Measurements from ENCODE around the gene AADACL2.

The AADACL2 gene

GRCh38 chr3:151707216-151707615, 26.5 kb upstream of the AADACL2 start:
- Histone ChIP-seq H3K4me1 (ENCODE audit: control extremely low read depth in 1 of 4, control insufficient read depth in 4 of 4, insufficient read depth in 4 of 4, low read length in 3 of 4) (no peaks in the 10 kb centered on the region), H3K36me3 (ENCODE audit: control insufficient read depth in 4 of 4, insufficient read depth in 4 of 4, low read length in 3 of 4) (no peaks in the 10 kb centered on the region), H3K27me3 (replicated peaks in 2 of 5; ENCODE audit: control insufficient read depth in 4 of 5, insufficient read depth in 5 of 5, low read length in 4 of 5) (no peaks in the 10 kb centered on the region), H3K9me3 (ENCODE audit: control extremely low read depth in 1 of 5, control insufficient read depth in 4 of 5, insufficient read depth in 2 of 5, low read depth in 1 of 5, low read length in 4 of 5) (peaks cover 0 to 3% (median 0%) of the 10 kb centered on the region in 5 experiments), H3K27ac (ENCODE audit: insufficient read depth in 1 of 2, low read depth in 1 of 2, low read length in 2 of 2, poor library complexity in 1 of 2, severe bottlenecking in 2 of 2) (no peak overlapping the region), H3K4me3 (ENCODE audit: control insufficient read depth in 1 of 7, extremely low read depth in 1 of 7, insufficient read depth in 4 of 7, low read depth in 2 of 7, low read length in 6 of 7) (no peak overlapping the region)
- ChIA-PET CTCF (no interaction called here), POLR2A (no interaction called here)
- peak in 1 of 3 donors; percentile 2 for DNase-seq

- Histone ChIP-seq H3K9me3 (ENCODE audit: control extremely low read depth in 1 of 5, control insufficient read depth in 4 of 5, insufficient read depth in 2 of 5, low read depth in 1 of 5, low read length in 4 of 5) (peaks cover 0 to 10% (median 0%) of the 10 kb centered on the region in 5 experiments), H3K27ac (ENCODE audit: insufficient read depth in 1 of 2, low read depth in 1 of 2, low read length in 2 of 2, poor library complexity in 1 of 2, severe bottlenecking in 2 of 2) (no peak overlapping the region), H3K27me3 (replicated peaks in 2 of 5; ENCODE audit: control insufficient read depth in 4 of 5, insufficient read depth in 5 of 5, low read length in 4 of 5) (no peaks in the 10 kb centered on the region), H3K36me3 (ENCODE audit: control insufficient read depth in 4 of 4, insufficient read depth in 4 of 4, low read length in 3 of 4) (no peaks in the 10 kb centered on the region), H3K4me1 (ENCODE audit: control extremely low read depth in 1 of 4, control insufficient read depth in 4 of 4, insufficient read depth in 4 of 4, low read length in 3 of 4) (no peaks in the 10 kb centered on the region), H3K4me3 (ENCODE audit: control insufficient read depth in 1 of 7, extremely low read depth in 1 of 7, insufficient read depth in 4 of 7, low read depth in 2 of 7, low read length in 6 of 7) (no peak overlapping the region)
- no peak for DNase-seq
- WGBS (ENCODE audit: insufficient coverage), result 100% methylated on average over 1 of the region's 1 CpG
- POLR2A ChIA-PET, result interaction anchor here (0.8 kb wide), 1 partner anchor 13 kb away, joined by 3 read pairs; no protein-coding TSS in a partner anchor
- CTCF ChIA-PET, result interaction anchor here (0.6 kb wide), 1 partner anchor 193 kb away, joined by 3 read pairs; no protein-coding TSS in a partner anchor
These were observed 24.9 kb upstream of the AADACL2 start for GRCh38 chr3:151708868-151709267.

- WGBS (ENCODE audit: insufficient coverage), result no CpG with 5 or more reads among the region's 1 CpG
- CTCF ChIA-PET, result no interaction called here
- no peaks in the 10 kb centered on the region for H3K36me3 ChIP-seq (ENCODE audit: control insufficient read depth in 4 of 4, insufficient read depth in 4 of 4, low read length in 3 of 4)
- H3K27ac ChIP-seq (ENCODE audit: insufficient read depth in 1 of 2, low read depth in 1 of 2, low read length in 2 of 2, poor library complexity in 1 of 2, severe bottlenecking in 2 of 2), result no peak overlapping the region
- H3K4me1 ChIP-seq (ENCODE audit: control extremely low read depth in 1 of 4, control insufficient read depth in 4 of 4, insufficient read depth in 4 of 4, low read length in 3 of 4), result no peaks in the 10 kb centered on the region
- no peak overlapping the region for H3K4me3 ChIP-seq (ENCODE audit: control insufficient read depth in 1 of 7, extremely low read depth in 1 of 7, insufficient read depth in 4 of 7, low read depth in 2 of 7, low read length in 6 of 7)
- DNase-seq, result no peak
- POLR2A ChIA-PET, result interaction anchor here (0.6 kb wide), 1 partner anchor 1209 kb away, joined by 3 read pairs; no protein-coding TSS in a partner anchor
- no peaks in the 10 kb centered on the region for H3K27me3 ChIP-seq (replicated peaks in 2 of 5; ENCODE audit: control insufficient read depth in 4 of 5, insufficient read depth in 5 of 5, low read length in 4 of 5)
- peaks cover 0 to 10% (median 0%) of the 10 kb centered on the region in 5 experiments for H3K9me3 ChIP-seq (ENCODE audit: control extremely low read depth in 1 of 5, control insufficient read depth in 4 of 5, insufficient read depth in 2 of 5, low read depth in 1 of 5, low read length in 4 of 5)
These were observed 23.9 kb upstream of the AADACL2 start for GRCh38 chr3:151709847-151710246.

- no peaks in the 10 kb centered on the region for H3K36me3 ChIP-seq (ENCODE audit: control insufficient read depth in 4 of 4, insufficient read depth in 4 of 4, low read length in 3 of 4)
- no peaks in the 10 kb centered on the region for H3K27me3 ChIP-seq (replicated peaks in 2 of 5; ENCODE audit: control insufficient read depth in 4 of 5, insufficient read depth in 5 of 5, low read length in 4 of 5)
- ChIA-PET POLR2A (no interaction called here), CTCF (no interaction called here)
- no peak overlapping the region for H3K4me3 ChIP-seq (ENCODE audit: control insufficient read depth in 1 of 7, extremely low read depth in 1 of 7, insufficient read depth in 4 of 7, low read depth in 2 of 7, low read length in 6 of 7)
- 100% methylated on average over 8 of the region's 8 CpGs for WGBS (ENCODE audit: insufficient coverage)
- DNase-seq, result no peak
- no peaks in the 10 kb centered on the region for H3K4me1 ChIP-seq (ENCODE audit: control extremely low read depth in 1 of 4, control insufficient read depth in 4 of 4, insufficient read depth in 4 of 4, low read length in 3 of 4)
- H3K9me3 ChIP-seq (ENCODE audit: control extremely low read depth in 1 of 5, control insufficient read depth in 4 of 5, insufficient read depth in 2 of 5, low read depth in 1 of 5, low read length in 4 of 5), result peaks cover 0 to 9% (median 6%) of the 10 kb centered on the region in 5 experiments
- H3K27ac ChIP-seq (ENCODE audit: insufficient read depth in 1 of 2, low read depth in 1 of 2, low read length in 2 of 2, poor library complexity in 1 of 2, severe bottlenecking in 2 of 2), result no peak overlapping the region
These were observed 12.4 kb upstream of the AADACL2 start for GRCh38 chr3:151721294-151721693.

GRCh38 chr3:151722856-151723255, 10.9 kb upstream of the AADACL2 start:
- no peak overlapping the region for H3K4me3 ChIP-seq (ENCODE audit: control insufficient read depth in 1 of 7, extremely low read depth in 1 of 7, insufficient read depth in 4 of 7, low read depth in 2 of 7, low read length in 6 of 7)
- no peak for DNase-seq
- H3K36me3 ChIP-seq (ENCODE audit: control insufficient read depth in 4 of 4, insufficient read depth in 4 of 4, low read length in 3 of 4), result no peaks in the 10 kb centered on the region
- no peaks in the 10 kb centered on the region for H3K4me1 ChIP-seq (ENCODE audit: control extremely low read depth in 1 of 4, control insufficient read depth in 4 of 4, insufficient read depth in 4 of 4, low read length in 3 of 4)
- no peak overlapping the region for H3K27ac ChIP-seq (ENCODE audit: insufficient read depth in 1 of 2, low read depth in 1 of 2, low read length in 2 of 2, poor library complexity in 1 of 2, severe bottlenecking in 2 of 2)
- H3K9me3 ChIP-seq (ENCODE audit: control extremely low read depth in 1 of 5, control insufficient read depth in 4 of 5, insufficient read depth in 2 of 5, low read depth in 1 of 5, low read length in 4 of 5), result peaks cover 0 to 12% (median 6%) of the 10 kb centered on the region in 5 experiments
- H3K27me3 ChIP-seq (replicated peaks in 2 of 5; ENCODE audit: control insufficient read depth in 4 of 5, insufficient read depth in 5 of 5, low read length in 4 of 5), result no peaks in the 10 kb centered on the region
- POLR2A ChIA-PET, result no interaction called here
- WGBS (ENCODE audit: insufficient coverage), result 95% methylated on average over 2 of the region's 2 CpGs
- CTCF ChIA-PET, result no interaction called here

GRCh38 chr3:151724576-151725562, 8.9 kb upstream of the AADACL2 start:
- no peak overlapping the region for H3K4me3 ChIP-seq (ENCODE audit: control insufficient read depth in 1 of 7, extremely low read depth in 1 of 7, insufficient read depth in 4 of 7, low read depth in 2 of 7, low read length in 6 of 7)
- H3K36me3 ChIP-seq (ENCODE audit: control insufficient read depth in 4 of 4, insufficient read depth in 4 of 4, low read length in 3 of 4), result no peaks in the 10 kb centered on the region
- H3K27ac ChIP-seq (ENCODE audit: insufficient read depth in 1 of 2, low read depth in 1 of 2, low read length in 2 of 2, poor library complexity in 1 of 2, severe bottlenecking in 2 of 2), result no peak overlapping the region
- peaks cover 0 to 12% (median 6%) of the 10 kb centered on the region in 5 experiments for H3K9me3 ChIP-seq (ENCODE audit: control extremely low read depth in 1 of 5, control insufficient read depth in 4 of 5, insufficient read depth in 2 of 5, low read depth in 1 of 5, low read length in 4 of 5)
- ChIA-PET CTCF (interaction anchor here (0.6 to 1.4 kb wide), 2 partner anchors 9 to 982 kb away, joined by 3 to 4 read pairs; no protein-coding TSS in a partner anchor), POLR2A (no interaction called here)
- no peaks in the 10 kb centered on the region for H3K27me3 ChIP-seq (replicated peaks in 2 of 5; ENCODE audit: control insufficient read depth in 4 of 5, insufficient read depth in 5 of 5, low read length in 4 of 5)
- DNase-seq, result no peak
- H3K4me1 ChIP-seq (ENCODE audit: control extremely low read depth in 1 of 4, control insufficient read depth in 4 of 4, insufficient read depth in 4 of 4, low read length in 3 of 4), result no peaks in the 10 kb centered on the region
- 40% methylated on average over 1 of the region's 6 CpGs for WGBS (ENCODE audit: insufficient coverage)

GRCh38 chr3:151726016-151726415, 7.7 kb upstream of the AADACL2 start:
- WGBS (ENCODE audit: insufficient coverage), result no CpG with 5 or more reads among the region's 1 CpG
- Histone ChIP-seq H3K4me1 (ENCODE audit: control extremely low read depth in 1 of 4, control insufficient read depth in 4 of 4, insufficient read depth in 4 of 4, low read length in 3 of 4) (no peaks in the 10 kb centered on the region), H3K27ac (ENCODE audit: insufficient read depth in 1 of 2, low read depth in 1 of 2, low read length in 2 of 2, poor library complexity in 1 of 2, severe bottlenecking in 2 of 2) (no peak overlapping the region), H3K4me3 (ENCODE audit: control insufficient read depth in 1 of 7, extremely low read depth in 1 of 7, insufficient read depth in 4 of 7, low read depth in 2 of 7, low read length in 6 of 7) (no peak overlapping the region), H3K27me3 (replicated peaks in 2 of 5; ENCODE audit: control insufficient read depth in 4 of 5, insufficient read depth in 5 of 5, low read length in 4 of 5) (no peaks in the 10 kb centered on the region), H3K9me3 (ENCODE audit: control extremely low read depth in 1 of 5, control insufficient read depth in 4 of 5, insufficient read depth in 2 of 5, low read depth in 1 of 5, low read length in 4 of 5) (peaks cover 0 to 12% (median 6%) of the 10 kb centered on the region in 5 experiments), H3K36me3 (ENCODE audit: control insufficient read depth in 4 of 4, insufficient read depth in 4 of 4, low read length in 3 of 4) (no peaks in the 10 kb centered on the region)
- ChIA-PET CTCF (no interaction called here), POLR2A (no interaction called here)
- no peak for DNase-seq

Data from common myeloid progenitor, CD34-positive (primary cell).